Right lobe of liver (tissue), 4 donors: Measurements from ENCODE around the gene TCEA3.

Experiments
- CTCF ChIP-seq, 4 donors: fragments of 200-600 bp in 3 of 4; fragments of 450-650 bp in 1 of 4; IDR thresholded peaks; one replicate each; pipeline versions ENCODE4 v1.5.1 to v1.8.0; 2016 to 2022; ENCODE audit warnings: antibody characterized with exemption in 4 of 4, mild to moderate bottlenecking in 2 of 4
- POLR2A ChIP-seq: fragments of 450-650 bp; IDR thresholded peaks from one replicate; pipeline ENCODE4 v1.6.1; 2017; ENCODE audit warnings: antibody characterized with exemption, mild to moderate bottlenecking
- donor health status: DM: no; HTN: no; CAD: no.
- donor health status: DM: no; HTN: no; CAD: no.
- donor health status: DM: no; HTN: yes; CAD: no.

- TF ChIP-seq CTCF (IDR thresholded peaks at IDR 0.05): no peak
- TF ChIP-seq POLR2A: no peak
Observed at GRCh38 chr1:23453455-23454000, 29.0 kb upstream of the TCEA3 start.
